CD4-positive, alpha-beta memory T cell (primary cell): ENCODE measurements around the gene MRPS23. TPM values are rescaled to one million over a fixed set of nuclear protein-coding genes. Genes with fewer than 3 reads are reported as not detected.

ENCODE experiments used
- CTCF ChIA-PET: fragments of 350-600 bp; sonication (Branson Sonifier 250); formaldehyde crosslinking; loops from one replicate; lab custom pipeline; 2021; ENCODE audit warnings: inconsistent platforms; ENCODE audit not compliant: partially characterized antibody; lab: Charles Lee
- POLR2A ChIA-PET: fragments of 350-600 bp; sonication (Branson Sonifier 250); formaldehyde crosslinking; loops from one replicate; lab custom pipeline; 2021; ENCODE audit not compliant: partially characterized antibody; lab: Charles Lee
- DNase-seq, 5 donors: peaks; one replicate each; pipeline versions ENCODE4 v3.0.0 to v3.0.0-alpha.2; 2020 to 2022; ENCODE audit warnings: mixed read lengths in 1 of 5
- H3K27ac ChIP-seq: one replicate; pipeline ENCODE4 v1.7.0; 2013; ENCODE audit warnings: low read depth, low read length
- H3K27me3 ChIP-seq: 2 replicates; pipeline ENCODE4 v1.7.0; 2013; ENCODE audit warnings: mild to moderate bottlenecking, low read length, moderate library complexity; ENCODE audit not compliant: insufficient read depth
- H3K36me3 ChIP-seq: 2 replicates; pipeline ENCODE4 v1.7.0; 2013; ENCODE audit warnings: mild to moderate bottlenecking, low read length, moderate library complexity; ENCODE audit not compliant: insufficient read depth
- H3K4me1 ChIP-seq: 2 replicates; pipeline ENCODE4 v1.7.0; 2013; ENCODE audit warnings: mild to moderate bottlenecking, low read length, moderate library complexity; ENCODE audit not compliant: insufficient read depth
- H3K4me3 ChIP-seq, 2 donors: one replicate each; pipeline ENCODE4 v1.7.0; 2013; ENCODE audit warnings: low read length in 2 of 2, mild to moderate bottlenecking in 1 of 2
- H3K9me3 ChIP-seq, 2 donors: one replicate each; pipeline ENCODE4 v1.7.0; 2013; ENCODE audit warnings: low read length in 2 of 2, control low read depth in 1 of 2; ENCODE audit not compliant: control insufficient read depth in 1 of 2
- H3K27ac Mint-ChIP-seq, 7 donors: one replicate each; pipeline ENCODE4 v1.8.0; 2020 to 2021; ENCODE audit warnings: mixed read lengths in 7 of 7, mild to moderate bottlenecking in 6 of 7, inconsistent platforms in 3 of 7, moderate library complexity in 3 of 7
- H3K27me3 Mint-ChIP-seq, 2 donors: one replicate each; pipeline ENCODE4 v1.8.0; 2020 to 2021; ENCODE audit warnings: mixed read lengths in 2 of 2
- H3K36me3 Mint-ChIP-seq, 2 donors: one replicate each; pipeline ENCODE4 v1.8.0; 2020 to 2021; ENCODE audit warnings: mixed read lengths in 2 of 2, inconsistent platforms in 1 of 2, mild to moderate bottlenecking in 1 of 2
- H3K4me1 Mint-ChIP-seq, 4 donors: one replicate each; pipeline ENCODE4 v1.8.0; 2020 to 2021; ENCODE audit warnings: mixed read lengths in 4 of 4, mild to moderate bottlenecking in 1 of 4
- H3K4me3 Mint-ChIP-seq, 8 donors: one replicate each; pipeline ENCODE4 v1.8.0; 2020 to 2021; ENCODE audit warnings: mixed read lengths in 8 of 8, mild to moderate bottlenecking in 7 of 8, moderate library complexity in 6 of 8, inconsistent platforms in 3 of 8
- H3K9me3 Mint-ChIP-seq, 8 donors: one replicate each; pipeline ENCODE4 v1.8.0; 2020 to 2021; ENCODE audit warnings: mixed read lengths in 8 of 8, mild to moderate bottlenecking in 5 of 8, inconsistent platforms in 3 of 8, moderate library complexity in 1 of 8
- intact Hi-C: fragments of 100-400 bp; cut with micrococcal nuclease; formaldehyde crosslinking; loops from one replicate; pipeline ENCODE4 v1.15.1; 2023
- polyA plus RNA-seq, 2 donors: library from polyadenylated mRNA; unstranded; fragments of 300-500 nt; fragmentation: Illumina TruSeq; gene quantifications; one replicate each; pipeline ENCODE4 v1.2.3, GENCODE V29; 2021
- total RNA-seq, 2 experiments: library from RNA; stranded (reverse); gene quantifications; one replicate each; pipeline ENCODE4 v1.2.3, GENCODE V29; 2021

The MRPS23 gene
- total and polyA plus RNA-seq, 4 experiments from 2014 or later, result 28.7 to 41.7 (median 32.6) TPM

GRCh38 chr17:57866319-57866718 lies 16.5 kb upstream of the MRPS23 start:
- CTCF ChIA-PET, result interaction anchor here (1.3 to 3.2 kb wide), 2 partner anchors 9 to 27 kb away, joined by 3 to 10 read pairs; no protein-coding TSS in a partner anchor
- peaks cover 2 to 14% (median 8%) of the 10 kb centered on the region in 4 donors for H3K4me1 Mint-ChIP-seq
- H3K9me3 Mint-ChIP-seq, result peaks cover 0 to 4% (median 0%) of the 10 kb centered on the region in 8 donors
- Histone ChIP-seq H3K4me1 (peaks cover 13% of the 10 kb centered on the region), H3K27me3 (no peaks in the 10 kb centered on the region), H3K27ac (no peak overlapping the region), H3K36me3 (no peaks in the 10 kb centered on the region), H3K4me3 (no peak overlapping the region), H3K9me3 (no peaks in the 10 kb centered on the region)
- DNase-seq, result no peak
- intact Hi-C loops, result no loop called here
- H3K27ac Mint-ChIP-seq, result peak overlapping the region in 1 of 7 donors; percentile 6
- POLR2A ChIA-PET, result no interaction called here
- H3K36me3 Mint-ChIP-seq, result no peaks in the 10 kb centered on the region
- H3K4me3 Mint-ChIP-seq, result no peak overlapping the region
- H3K27me3 Mint-ChIP-seq, result peaks cover 0 to 4% of the 10 kb centered on the region in 2 donors

DNA sequence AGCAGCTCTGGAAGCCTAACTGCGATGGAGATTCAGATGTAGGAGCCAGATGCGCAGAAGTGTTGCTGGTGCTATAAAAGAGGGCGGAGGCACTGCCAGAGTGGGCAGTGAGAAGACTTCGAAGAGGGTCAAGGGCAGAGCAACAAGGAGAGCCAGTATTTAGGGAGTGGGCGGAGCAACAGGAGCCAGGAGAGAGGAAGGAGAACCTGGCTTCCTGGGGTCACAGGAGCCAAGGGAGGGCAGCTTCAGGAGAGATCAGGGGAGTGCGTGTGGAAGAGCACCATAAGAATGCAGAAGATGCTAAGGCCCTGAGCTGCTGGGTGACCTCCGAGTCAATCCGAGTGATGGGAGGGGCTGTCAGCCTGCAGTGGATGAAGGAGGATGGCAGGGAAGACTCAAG lies 14.4 kb upstream of the MRPS23 start:
- Mint-ChIP-seq H3K27ac (no peak overlapping the region), H3K4me1 (peaks cover 11 to 24% (median 20%) of the 10 kb centered on the region in 4 donors), H3K4me3 (no peak overlapping the region), H3K27me3 (peaks cover 2 to 10% of the 10 kb centered on the region in 2 donors), H3K9me3 (peaks cover 0 to 4% (median 0%) of the 10 kb centered on the region in 8 donors), H3K36me3 (no peaks in the 10 kb centered on the region)
- Histone ChIP-seq H3K27ac (no peak overlapping the region), H3K4me3 (no peak overlapping the region), H3K36me3 (no peaks in the 10 kb centered on the region), H3K9me3 (no peaks in the 10 kb centered on the region), H3K27me3 (no peaks in the 10 kb centered on the region), H3K4me1 (peaks cover 24% of the 10 kb centered on the region)
- CTCF ChIA-PET, result interaction anchor here (13.2 kb wide), 1 partner anchor 134 kb away, joined by 202 read pairs; no protein-coding TSS in a partner anchor
- no peak for DNase-seq
- POLR2A ChIA-PET, result no interaction called here
- intact Hi-C loops, result no loop called here

GRCh38 chr17:57862694-57863667 lies 13.1 kb upstream of the MRPS23 start:
- Histone ChIP-seq H3K4me3 (no peak overlapping the region), H3K36me3 (no peaks in the 10 kb centered on the region), H3K4me1 (peaks cover 19% of the 10 kb centered on the region), H3K9me3 (no peaks in the 10 kb centered on the region), H3K27ac (no peak overlapping the region), H3K27me3 (no peaks in the 10 kb centered on the region)
- DNase-seq, result no peak
- no peaks in the 10 kb centered on the region for H3K36me3 Mint-ChIP-seq
- H3K27ac Mint-ChIP-seq, result no peak overlapping the region
- ChIA-PET POLR2A (interaction anchor here (5.1 kb wide), 1 partner anchor 12 kb away, joined by 64 read pairs; the partner anchor contains the start of gene MRPS23), CTCF (interaction anchor here (1.1 to 13.2 kb wide), 2 partner anchors 16 to 135 kb away, joined by 3 to 202 read pairs; no protein-coding TSS in a partner anchor)
- peaks cover 0 to 4% (median 0%) of the 10 kb centered on the region in 8 donors for H3K9me3 Mint-ChIP-seq
- intact Hi-C loops, result no loop called here
- peaks cover 11 to 25% (median 19%) of the 10 kb centered on the region in 4 donors for H3K4me1 Mint-ChIP-seq
- H3K27me3 Mint-ChIP-seq, result peaks cover 4 to 10% of the 10 kb centered on the region in 2 donors
- peak overlapping the region in 1 of 8 donors; percentile 19 for H3K4me3 Mint-ChIP-seq

- H3K27me3 ChIP-seq, result no peaks in the 10 kb centered on the region
- CTCF ChIA-PET, result interaction anchor here (0.7 to 13.2 kb wide), 7 partner anchors 8 to 136 kb away, joined by 3 to 202 read pairs (median 3); partner anchors contain the start of genes CUEDC1 and MRPS23
- intact Hi-C loops, result no loop called here
- peaks cover 4 to 8% of the 10 kb centered on the region in 2 donors for H3K27me3 Mint-ChIP-seq
- H3K4me1 Mint-ChIP-seq, result peaks cover 9 to 20% (median 14%) of the 10 kb centered on the region in 4 donors
- H3K4me3 Mint-ChIP-seq, result peak overlapping the region in 6 of 8 donors; percentile 15 to 51 (median 28)
- peak overlapping the region in 1 of 2 donors; percentile 66 for H3K4me3 ChIP-seq
- no peak overlapping the region for H3K27ac ChIP-seq
- H3K27ac Mint-ChIP-seq, result no peak overlapping the region
- no peaks in the 10 kb centered on the region for H3K9me3 ChIP-seq
- H3K36me3 ChIP-seq, result no peaks in the 10 kb centered on the region
- DNase-seq, result no peak
- POLR2A ChIA-PET, result interaction anchor here (1.1 to 5.1 kb wide), 2 partner anchors 11 to 13 kb away, joined by 4 to 64 read pairs; partner anchors contain the start of gene MRPS23
- H3K36me3 Mint-ChIP-seq, result no peaks in the 10 kb centered on the region
- peaks cover 0 to 4% (median 0%) of the 10 kb centered on the region in 8 donors for H3K9me3 Mint-ChIP-seq
- peaks cover 13% of the 10 kb centered on the region for H3K4me1 ChIP-seq
These were observed 12.2 kb upstream of the MRPS23 start for GRCh38 chr17:57861790-57862693.

DNA sequence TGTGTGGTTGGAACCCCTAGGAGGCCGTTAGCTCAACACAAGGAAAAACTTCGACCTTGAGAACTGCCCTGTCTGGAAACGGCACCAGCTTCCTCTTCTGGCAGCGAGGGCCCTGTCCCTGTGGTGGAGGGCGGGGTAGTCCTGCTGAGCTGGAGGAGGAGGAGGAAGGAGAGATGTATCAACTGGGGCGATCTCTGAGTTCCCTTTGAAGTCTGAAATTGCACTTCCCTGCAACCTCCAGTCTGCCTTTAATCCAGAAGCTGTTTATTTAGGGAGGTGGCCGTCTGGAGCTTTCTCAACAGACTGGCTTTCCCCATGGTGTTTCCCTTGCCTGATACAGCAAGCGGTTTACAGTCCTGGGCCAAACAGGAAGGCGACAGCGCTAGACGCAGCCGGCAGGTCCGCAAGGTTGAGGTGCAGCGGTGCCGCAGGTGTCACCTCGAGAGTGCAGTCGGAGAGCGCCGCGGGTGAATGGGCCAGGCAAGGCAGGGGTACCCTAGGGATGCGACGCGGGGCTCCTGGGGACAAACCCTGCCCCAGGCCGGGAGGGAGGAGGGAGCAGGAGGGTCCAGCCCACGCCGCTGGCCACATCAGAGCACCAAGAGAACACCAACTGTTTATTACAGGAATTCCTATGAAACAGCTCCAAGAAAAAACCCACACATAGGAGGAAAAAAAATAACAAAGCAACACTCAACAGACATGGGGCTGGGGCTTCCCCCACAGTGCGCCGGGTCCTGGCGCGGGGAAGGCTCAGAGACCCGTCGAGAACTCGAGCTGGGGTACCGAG lies 11.4 kb upstream of the MRPS23 start:
- Mint-ChIP-seq H3K27ac (peak overlapping the region; percentile 13 to 75 (median 71)), H3K4me3 (peak overlapping the region; percentile 82 to 96 (median 86)), H3K27me3 (peaks cover 4 to 8% of the 10 kb centered on the region in 2 donors), H3K4me1 (peaks cover 9 to 20% (median 14%) of the 10 kb centered on the region in 4 donors), H3K36me3 (no peaks in the 10 kb centered on the region), H3K9me3 (peaks cover 0 to 4% (median 0%) of the 10 kb centered on the region in 8 donors)
- no peaks in the 10 kb centered on the region for H3K9me3 ChIP-seq
- no peak overlapping the region for H3K27ac ChIP-seq
- DNase-seq, result peak; percentile 25 to 61 (median 32)
- intact Hi-C loops, result no loop called here
- peaks cover 13% of the 10 kb centered on the region for H3K4me1 ChIP-seq
- peak overlapping the region; percentile 52 to 66 for H3K4me3 ChIP-seq
- H3K27me3 ChIP-seq, result no peaks in the 10 kb centered on the region
- POLR2A ChIA-PET, result interaction anchor here (1.0 to 5.1 kb wide), 7 partner anchors 10 to 251 kb away, joined by 3 to 64 read pairs (median 6); partner anchors contain the start of genes MRPS23 and SRSF1
- CTCF ChIA-PET, result interaction anchor here (0.7 to 13.2 kb wide), 14 partner anchors 9 to 312 kb away, joined by 3 to 202 read pairs (median 4); partner anchors contain the start of genes CUEDC1, MRPS23 and SRSF1
- H3K36me3 ChIP-seq, result no peaks in the 10 kb centered on the region
